HUES48 (cell line): ENCODE data around the gene DLG2.
"Not testable (repeated sequence)": the region's sequence is repeated elsewhere in the genome, so short reads cannot be mapped to it uniquely, and the experiment has no call there.

ENCODE experiments used
- H3K27ac ChIP-seq: one replicate; pipeline ENCODE4 v1.7.0; 2013; ENCODE audit warnings: low read depth, low read length, inconsistent platforms
- H3K27me3 ChIP-seq: 2 replicates; pipeline ENCODE4 v1.6.1; 2013; ENCODE audit warnings: mild to moderate bottlenecking, low read length; ENCODE audit not compliant: control insufficient read depth, insufficient read depth
- H3K36me3 ChIP-seq: 2 replicates; pipeline ENCODE4 v1.6.1; 2013; ENCODE audit warnings: low read length; ENCODE audit not compliant: control insufficient read depth, insufficient read depth
- H3K4me1 ChIP-seq: 2 replicates; pipeline ENCODE4 v1.6.1; 2013; ENCODE audit warnings: mild to moderate bottlenecking, low read length; ENCODE audit not compliant: control insufficient read depth, insufficient read depth
- H3K4me3 ChIP-seq: 2 replicates; pipeline ENCODE4 v1.5.1; 2013; ENCODE audit warnings: mild to moderate bottlenecking, low read depth, low read length
- H3K9ac ChIP-seq: 2 replicates; pipeline ENCODE4 v1.6.1; 2013; ENCODE audit warnings: mild to moderate bottlenecking, low read depth, low read length, moderate library complexity
- H3K9me3 ChIP-seq: 2 replicates; pipeline ENCODE4 v1.6.1; 2013; ENCODE audit warnings: low read length; ENCODE audit not compliant: control insufficient read depth, insufficient read depth

Gene DLG2

GRCh38 chr11:85340846-85341245 lies 286.3 kb downstream of the DLG2 start:
- H3K27ac ChIP-seq, H3K27me3 ChIP-seq, H3K36me3 ChIP-seq, H3K9me3 ChIP-seq, H3K9ac ChIP-seq, H3K4me3 ChIP-seq: not testable (repeated sequence)
- peaks cover 11% of the 10 kb centered on the region for H3K4me1 ChIP-seq

- Histone ChIP-seq H3K27ac (no peak overlapping the region), H3K9me3 (no peaks in the 10 kb centered on the region), H3K4me1 (peaks cover 11% of the 10 kb centered on the region), H3K27me3 (no peaks in the 10 kb centered on the region), H3K9ac (no peak overlapping the region), H3K36me3 (no peaks in the 10 kb centered on the region), H3K4me3 (no peak overlapping the region)
Measured at GRCh38 chr11:85318573-85318972, 308.6 kb downstream of the DLG2 start.

- Histone ChIP-seq H3K9me3 (no peaks in the 10 kb centered on the region), H3K4me3 (no peak overlapping the region), H3K27me3 (no peaks in the 10 kb centered on the region), H3K9ac (no peak overlapping the region), H3K36me3 (no peaks in the 10 kb centered on the region), H3K27ac (no peak overlapping the region), H3K4me1 (peaks cover 16% of the 10 kb centered on the region)
Measured at GRCh38 chr11:85316967-85317366, 310.2 kb downstream of the DLG2 start.

GRCh38 chr11:85313741-85314140 lies 313.4 kb downstream of the DLG2 start:
- H3K27ac ChIP-seq, result no peak overlapping the region
- no peaks in the 10 kb centered on the region for H3K27me3 ChIP-seq
- H3K9me3 ChIP-seq, result no peaks in the 10 kb centered on the region
- H3K4me3 ChIP-seq, result no peak overlapping the region
- peaks cover 16% of the 10 kb centered on the region for H3K4me1 ChIP-seq
- H3K36me3 ChIP-seq, result no peaks in the 10 kb centered on the region
- H3K9ac ChIP-seq, result no peak overlapping the region

GRCh38 chr11:85310479-85310878 lies 316.7 kb downstream of the DLG2 start:
- Histone ChIP-seq H3K9ac (no peak overlapping the region), H3K36me3 (no peaks in the 10 kb centered on the region), H3K27me3 (no peaks in the 10 kb centered on the region), H3K27ac (no peak overlapping the region), H3K4me3 (no peak overlapping the region), H3K4me1 (peaks cover 11% of the 10 kb centered on the region), H3K9me3 (no peaks in the 10 kb centered on the region)

- Histone ChIP-seq H3K27ac (no peak overlapping the region), H3K4me3 (no peak overlapping the region), H3K9me3 (no peaks in the 10 kb centered on the region), H3K36me3 (no peaks in the 10 kb centered on the region), H3K4me1 (no peaks in the 10 kb centered on the region), H3K27me3 (no peaks in the 10 kb centered on the region), H3K9ac (no peak overlapping the region)
Measured at GRCh38 chr11:85307366-85307765, 319.8 kb downstream of the DLG2 start.

GRCh38 chr11:85301895-85302678 lies 325.1 kb downstream of the DLG2 start:
- H3K4me3 ChIP-seq, result no peak overlapping the region
- H3K9ac ChIP-seq, result no peak overlapping the region
- peaks cover 5% of the 10 kb centered on the region; the same call in 1 of the 2 replicates for H3K4me1 ChIP-seq
- no peaks in the 10 kb centered on the region for H3K9me3 ChIP-seq
- no peak overlapping the region for H3K27ac ChIP-seq
- no peaks in the 10 kb centered on the region for H3K27me3 ChIP-seq
- H3K36me3 ChIP-seq, result no peaks in the 10 kb centered on the region

- Histone ChIP-seq H3K27me3 (no peaks in the 10 kb centered on the region), H3K4me1 (peaks cover 5% of the 10 kb centered on the region; the same call in 1 of the 2 replicates)
Measured at GRCh38 chr11:85299258-85299942, 327.7 kb downstream of the DLG2 start.

GRCh38 chr11:85295694-85296271 lies 331.4 kb downstream of the DLG2 start:
- no peak overlapping the region for H3K4me3 ChIP-seq
- no peaks in the 10 kb centered on the region for H3K9me3 ChIP-seq
- H3K4me1 ChIP-seq, result peaks cover 5% of the 10 kb centered on the region; the same call in 1 of the 2 replicates
- no peaks in the 10 kb centered on the region for H3K27me3 ChIP-seq
- H3K36me3 ChIP-seq, result no peaks in the 10 kb centered on the region
- H3K9ac ChIP-seq, result no peak overlapping the region
- H3K27ac ChIP-seq, result no peak overlapping the region

More at GRCh38 chr11:85299258-85299942, 327.7 kb downstream of the DLG2 start:
- H3K9me3 ChIP-seq, result no peaks in the 10 kb centered on the region
- H3K36me3 ChIP-seq, result no peaks in the 10 kb centered on the region
- no peak overlapping the region for H3K4me3 ChIP-seq
- H3K9ac ChIP-seq, result no peak overlapping the region
- no peak overlapping the region for H3K27ac ChIP-seq

- no peak overlapping the region for H3K4me3 ChIP-seq
- H3K27me3 ChIP-seq, result no peaks in the 10 kb centered on the region
- H3K27ac ChIP-seq, result no peak overlapping the region
- H3K4me1 ChIP-seq, result peaks cover 15% of the 10 kb centered on the region
- no peaks in the 10 kb centered on the region for H3K36me3 ChIP-seq
- H3K9ac ChIP-seq, result no peak overlapping the region
- no peaks in the 10 kb centered on the region for H3K9me3 ChIP-seq
Measured at GRCh38 chr11:85281550-85281949, 345.6 kb downstream of the DLG2 start.

GRCh38 chr11:85279267-85279666 lies 347.9 kb downstream of the DLG2 start:
- no peak overlapping the region for H3K27ac ChIP-seq
- H3K27me3 ChIP-seq, result no peaks in the 10 kb centered on the region
- no peaks in the 10 kb centered on the region for H3K36me3 ChIP-seq
- no peaks in the 10 kb centered on the region for H3K9me3 ChIP-seq
- H3K9ac ChIP-seq, result no peak overlapping the region
- H3K4me3 ChIP-seq, result no peak overlapping the region
- peaks cover 15% of the 10 kb centered on the region for H3K4me1 ChIP-seq
